ENCODE results near the gene GPR101.

Gene GPR101

GRCh38 chrX:137044893-137045292 lies 11.1 kb upstream of the GPR101 start:
- Histone ChIP-seq H3K9me2 (replicated peaks; ENCODE audit: control insufficient read depth, low read length) (no peaks in the 10 kb centered on the region), H3K36me3 (ENCODE audit: control insufficient read depth, low read length) (no peaks in the 10 kb centered on the region), H3K27ac (ENCODE audit: low read depth, low read length) (no peak overlapping the region), H3K79me2 (ENCODE audit: control insufficient read depth, low read length) (no peaks in the 10 kb centered on the region), H3K9me3 (ENCODE audit: control insufficient read depth, insufficient read depth, low read length) (no peaks in the 10 kb centered on the region), H3F3A (ENCODE audit: control insufficient read depth, insufficient read depth) (no peaks in the 10 kb centered on the region), H3K4me2 (ENCODE audit: low read length) (no peak overlapping the region), H3K4me3 (ENCODE audit: low read length) (no peak overlapping the region), H3K27me3 (ENCODE audit: control insufficient read depth, low read length) (no peaks in the 10 kb centered on the region), H4K20me1 (ENCODE audit: control insufficient read depth, insufficient read depth, low read depth, low read length) (no peaks in the 10 kb centered on the region), H3K4me1 (ENCODE audit: control insufficient read depth, low read length) (no peaks in the 10 kb centered on the region)
- TF ChIP-seq CTCF (IDR thresholded peaks at IDR 0.05; ENCODE audit: low read depth, low read length, poor library complexity, severe bottlenecking) (no peak), EZH2phosphoT487 (IDR thresholded peaks at IDR 0.05; ENCODE audit: borderline replicate concordance, low read length) (no peak)

GRCh38 chrX:137043736-137044135 lies 9.9 kb upstream of the GPR101 start:
- H3K9me3 ChIP-seq (ENCODE audit: control insufficient read depth, insufficient read depth, low read length) = no peaks in the 10 kb centered on the region
- H3K4me3 ChIP-seq (ENCODE audit: low read length) = no peak overlapping the region
- no peaks in the 10 kb centered on the region for H4K20me1 ChIP-seq (ENCODE audit: control insufficient read depth, insufficient read depth, low read depth, low read length)
- H3K36me3 ChIP-seq (ENCODE audit: control insufficient read depth, low read length) = no peaks in the 10 kb centered on the region
- TF ChIP-seq CTCF (IDR thresholded peaks at IDR 0.05; ENCODE audit: low read depth, low read length, poor library complexity, severe bottlenecking) (no peak), EZH2phosphoT487 (IDR thresholded peaks at IDR 0.05; ENCODE audit: borderline replicate concordance, low read length) (no peak)
- H3K27ac ChIP-seq (ENCODE audit: low read depth, low read length) = no peak overlapping the region
- no peaks in the 10 kb centered on the region for H3K9me2 ChIP-seq (replicated peaks; ENCODE audit: control insufficient read depth, low read length)
- no peak overlapping the region for H3K4me2 ChIP-seq (ENCODE audit: low read length)
- H3K79me2 ChIP-seq (ENCODE audit: control insufficient read depth, low read length) = no peaks in the 10 kb centered on the region
- H3F3A ChIP-seq (ENCODE audit: control insufficient read depth, insufficient read depth) = no peaks in the 10 kb centered on the region
- H3K27me3 ChIP-seq (ENCODE audit: control insufficient read depth, low read length) = no peaks in the 10 kb centered on the region
- no peaks in the 10 kb centered on the region for H3K4me1 ChIP-seq (ENCODE audit: control insufficient read depth, low read length)

GRCh38 chrX:137041329-137041728 lies 7.5 kb upstream of the GPR101 start:
- H3F3A ChIP-seq (ENCODE audit: control insufficient read depth, insufficient read depth) = no peaks in the 10 kb centered on the region
- no peaks in the 10 kb centered on the region for H3K79me2 ChIP-seq (ENCODE audit: control insufficient read depth, low read length)
- H3K9me3 ChIP-seq (ENCODE audit: control insufficient read depth, insufficient read depth, low read length) = no peaks in the 10 kb centered on the region
- no peaks in the 10 kb centered on the region for H4K20me1 ChIP-seq (ENCODE audit: control insufficient read depth, insufficient read depth, low read depth, low read length)
- H3K27me3 ChIP-seq (ENCODE audit: control insufficient read depth, low read length) = no peaks in the 10 kb centered on the region
- H3K4me2 ChIP-seq (ENCODE audit: low read length) = no peak overlapping the region
- H3K9me2 ChIP-seq (replicated peaks; ENCODE audit: control insufficient read depth, low read length) = no peaks in the 10 kb centered on the region
- no peaks in the 10 kb centered on the region for H3K4me1 ChIP-seq (ENCODE audit: control insufficient read depth, low read length)
- H3K27ac ChIP-seq (ENCODE audit: low read depth, low read length) = no peak overlapping the region
- no peaks in the 10 kb centered on the region for H3K36me3 ChIP-seq (ENCODE audit: control insufficient read depth, low read length)
- H3K4me3 ChIP-seq (ENCODE audit: low read length) = no peak overlapping the region
- TF ChIP-seq CTCF (IDR thresholded peaks at IDR 0.05; ENCODE audit: low read depth, low read length, poor library complexity, severe bottlenecking) = no peak
- TF ChIP-seq EZH2phosphoT487 (IDR thresholded peaks at IDR 0.05; ENCODE audit: borderline replicate concordance, low read length) = no peak

Data from DOHH2 (cell line).